H1 (cell line): Measurements from ENCODE around the gene OR4E2. TPM values are rescaled to one million over a fixed set of nuclear protein-coding genes. Genes with fewer than 3 reads are reported as not detected.

ENCODE experiments used
- CTCF ChIA-PET: fragments of 300-600 bp; sonication (Branson Sonifier 250); formaldehyde crosslinking; loops from one replicate; lab custom pipeline; 2021; ENCODE audit not compliant: partially characterized antibody; lab: Charles Lee
- POLR2A ChIA-PET: fragments of 300-600 bp; sonication (Branson Sonifier 250); formaldehyde crosslinking; loops from one replicate; lab custom pipeline; 2021; ENCODE audit warnings: inconsistent platforms; ENCODE audit not compliant: partially characterized antibody; lab: Charles Lee
- DNase-seq, 2 experiments: peaks; one replicate each; pipeline versions ENCODE4 v3.0.0 to v3.0.0-alpha.2; 2010 to 2022; ENCODE audit warnings: low spot score in 2 of 2, low read depth in 1 of 2, mixed read lengths in 1 of 2
- FAIRE-seq: peaks from 2 replicates; lab custom pipeline; 2011; peaks lifted over from hg19 to GRCh38; lab: Jason Lieb, UNC
- H2AFZ ChIP-seq: 2 replicates; pipeline ENCODE4 v1.8.1; 2012; ENCODE audit warnings: low read length, inconsistent platforms
- H2AK5ac ChIP-seq: 2 replicates; pipeline ENCODE4 v1.6.1; 2013; ENCODE audit warnings: low read depth, low read length
- H2BK120ac ChIP-seq: replicated peaks from 2 replicates; pipeline ENCODE3; 2013; ENCODE audit warnings: low read depth, low read length, inconsistent platforms
- H2BK12ac ChIP-seq: 2 replicates; pipeline ENCODE4 v1.6.1; 2013; ENCODE audit warnings: low read depth, low read length
- H2BK15ac ChIP-seq: 2 replicates; pipeline ENCODE4 v1.6.1; 2013; ENCODE audit warnings: low read length
- H2BK20ac ChIP-seq: 2 replicates; pipeline ENCODE4 v1.6.1; 2013; ENCODE audit warnings: low read length
- H2BK5ac ChIP-seq: 2 replicates; pipeline ENCODE4 v1.6.1; 2013; ENCODE audit warnings: low read depth, low read length
- H3K14ac ChIP-seq: 2 replicates; pipeline ENCODE4 v1.6.1; 2013; ENCODE audit warnings: inconsistent platforms; ENCODE audit not compliant: insufficient read length
- H3K18ac ChIP-seq: 2 replicates; pipeline ENCODE4 v1.6.1; 2013; ENCODE audit warnings: low read length; ENCODE audit errors: extremely low read depth
- H3K23ac ChIP-seq: 2 replicates; pipeline ENCODE4 v1.6.1; 2013; ENCODE audit warnings: inconsistent platforms; ENCODE audit not compliant: insufficient read length
- H3K23me2 ChIP-seq: 2 replicates; pipeline ENCODE4 v1.6.1; 2013; ENCODE audit warnings: low read depth, low read length
- H3K27ac ChIP-seq: 2 replicates; pipeline ENCODE4 v1.6.1; 2011; ENCODE audit warnings: low read depth, low read length, inconsistent platforms
- H3K27me3 ChIP-seq, 4 experiments: replicated peaks in 1 of 4; 1 replicate in 1 of 4; 2 replicates in 3 of 4; pipeline versions ENCODE4 v1.6.1 to v1.8.1; 2011 to 2013; ENCODE audit warnings: low read length in 3 of 4, mild to moderate bottlenecking in 3 of 4, inconsistent platforms in 2 of 4, mixed read lengths in 2 of 4, moderate library complexity in 1 of 4; ENCODE audit not compliant: control insufficient read depth in 3 of 4, insufficient read depth in 3 of 4; ENCODE audit errors: extremely low read depth in 1 of 4
- H3K36me3 ChIP-seq, 4 experiments: 2 replicates each; pipeline versions ENCODE4 v1.6.1 to v1.8.1; 2011 to 2013; ENCODE audit warnings: mild to moderate bottlenecking in 4 of 4, low read length in 3 of 4, moderate library complexity in 2 of 4, control low read depth in 1 of 4, inconsistent platforms in 1 of 4; ENCODE audit not compliant: insufficient read depth in 4 of 4, control insufficient read depth in 2 of 4
- H3K4ac ChIP-seq: replicated peaks from 2 replicates; pipeline ENCODE3; 2013; ENCODE audit warnings: low read length, low read depth, mixed read lengths, inconsistent platforms; ENCODE audit not compliant: insufficient read length
- H3K4me1 ChIP-seq, 4 experiments: replicated peaks in 1 of 4; 1 replicate in 1 of 4; 2 replicates in 3 of 4; pipeline versions ENCODE4 v1.6.1 to v1.8.1; 2011 to 2013; ENCODE audit warnings: low read length in 3 of 4, inconsistent platforms in 2 of 4, mixed read lengths in 1 of 4; ENCODE audit not compliant: insufficient read depth in 4 of 4, control insufficient read depth in 3 of 4
- H3K4me2 ChIP-seq, 2 experiments: 2 replicates each; pipeline versions ENCODE4 v1.6.1 to v1.8.1; 2011 to 2013; ENCODE audit warnings: low read depth in 2 of 2, low read length in 2 of 2, control low read depth in 1 of 2, inconsistent platforms in 1 of 2, mild to moderate bottlenecking in 1 of 2; ENCODE audit not compliant: insufficient read depth in 1 of 2
- H3K4me3 ChIP-seq, 4 experiments: fragments of 200-600, 300-600 bp in 1 of 4; sonication (generic), shearing (Covaris generic), sonication (Bioruptor Twin) in 1 of 4; 2 replicates each; pipeline versions ENCODE4 v1.5.1 to v1.8.1; 2011 to 2016; ENCODE audit warnings: low read length in 4 of 4, low read depth in 3 of 4, control low read depth in 2 of 4, inconsistent platforms in 2 of 4, mild to moderate bottlenecking in 2 of 4, mixed read lengths in 1 of 4, moderate library complexity in 1 of 4; ENCODE audit not compliant: insufficient read depth in 2 of 4; ENCODE audit errors: extremely low read depth in 1 of 4
- H3K56ac ChIP-seq: replicated peaks from 2 replicates; pipeline ENCODE3; 2013; ENCODE audit warnings: low read depth, mild to moderate bottlenecking, mixed read lengths, low read length, inconsistent platforms; ENCODE audit not compliant: insufficient read length
- H3K79me1 ChIP-seq: 2 replicates; pipeline ENCODE4 v1.6.1; 2013; ENCODE audit warnings: low read depth, low read length, control low read depth
- H3K79me2 ChIP-seq, 2 experiments: 2 replicates each; pipeline versions ENCODE4 v1.6.1 to v1.8.1; 2012 to 2013; ENCODE audit warnings: low read length in 2 of 2, mild to moderate bottlenecking in 2 of 2, inconsistent platforms in 1 of 2; ENCODE audit not compliant: insufficient read depth in 2 of 2, control insufficient read depth in 1 of 2
- H3K9ac ChIP-seq, 4 experiments: replicated peaks in 1 of 4; 1 replicate in 1 of 4; 2 replicates in 3 of 4; pipeline versions ENCODE4 v1.6.1 to v1.8.1; 2011 to 2013; ENCODE audit warnings: low read depth in 3 of 4, low read length in 3 of 4, control low read depth in 2 of 4, mild to moderate bottlenecking in 2 of 4, moderate library complexity in 2 of 4, inconsistent platforms in 1 of 4; ENCODE audit errors: extremely low read depth in 1 of 4
- H3K9me3 ChIP-seq, 2 experiments: 2 replicates each; pipeline versions ENCODE4 v1.6.1 to v1.8.1; 2012 to 2013; ENCODE audit warnings: mild to moderate bottlenecking in 2 of 2, moderate library complexity in 2 of 2, control low read depth in 1 of 2, inconsistent platforms in 1 of 2, low read depth in 1 of 2, low read length in 1 of 2, mixed read lengths in 1 of 2; ENCODE audit not compliant: insufficient read depth in 2 of 2
- H4K20me1 ChIP-seq, 2 experiments: replicated peaks in 1 of 2; 2 replicates each; pipeline versions ENCODE3 to v1.8.1; 2011 to 2013; ENCODE audit warnings: inconsistent platforms in 2 of 2, low read length in 2 of 2, mild to moderate bottlenecking in 1 of 2; ENCODE audit not compliant: insufficient read depth in 2 of 2, control insufficient read depth in 1 of 2
- H4K5ac ChIP-seq: 2 replicates; pipeline ENCODE4 v1.6.1; 2013; ENCODE audit warnings: low read length, low read depth, mixed read lengths, inconsistent platforms; ENCODE audit not compliant: insufficient read length
- H4K8ac ChIP-seq: 2 replicates; pipeline ENCODE4 v1.8.0; 2013; ENCODE audit warnings: mild to moderate bottlenecking, moderate library complexity, low read length, inconsistent platforms; ENCODE audit not compliant: insufficient read depth; ENCODE audit errors: extremely low read depth
- H4K91ac ChIP-seq: replicated peaks from 2 replicates; pipeline ENCODE3; 2013; ENCODE audit warnings: low read length, mixed read lengths, inconsistent platforms; ENCODE audit not compliant: insufficient read length
- KDM5A ChIP-seq: fragments of 200-600 bp; IDR thresholded peaks from 2 replicates; pipeline ENCODE4 v1.7.1; 2012; ENCODE audit warnings: mild to moderate bottlenecking, low read length, inconsistent platforms, mixed read lengths
- WGBS, 2 experiments: shearing (Covaris generic) in 1 of 2; methylation state at CpG; one replicate each; pipeline versions ENCODE4 v1.1.6 to v1.1.7; 2013 to 2015; ENCODE audit warnings: low lambda C conversion rate in 2 of 2, mixed read lengths in 2 of 2, inconsistent platforms in 1 of 2, low coverage in 1 of 2, missing lambda C conversion rate in 1 of 2; ENCODE audit not compliant: insufficient replicate concordance in 2 of 2, insufficient coverage in 1 of 2, insufficient read length in 1 of 2; ENCODE audit errors: extremely low coverage in 1 of 2, missing lambda C conversion rate in 1 of 2; 5-methylcytosine and 5-hydroxymethylcytosine counted together
- polyA plus RNA-seq, 7 experiments: library from polyadenylated mRNA; depleted of rRNA in 3 of 7; stranded (reverse) in 5 of 7; unstranded in 2 of 7; fragments of >200 nt in 5 of 7; fragments of 200-250 nt in 2 of 7; gene quantifications; 1 replicate in 5 of 7; 2 replicates in 1 of 7; 4 replicates in 1 of 7; pipeline versions ENCODE4 v1.2.1 to v1.2.3, GENCODE V29; 2011 to 2013; ENCODE audit warnings: missing spikeins in 2 of 7, mixed read lengths in 2 of 7
- total RNA-seq: library from RNA; stranded (reverse); fragmentation: NEBNext Ultra II Directional; extraction: Animal tissue kit (Norgen Biotek cat#: 25700); gene quantifications from 2 replicates; pipeline ENCODE4 v1.2.1, GENCODE V29; 2021

Gene OR4E2
- total and polyA plus RNA-seq, 2 of the 8 experiments (the other 6 are each of a cell fraction or from before 2014, with no cell fraction given), result not detected

GRCh38 chr14:21626491-21627230 lies 27.0 kb upstream of the OR4E2 start:
- no peak for FAIRE-seq
- Histone ChIP-seq H3K56ac (no peak overlapping the region), H2BK5ac (no peak overlapping the region), H3K79me2 (no peaks in the 10 kb centered on the region), H3K27ac (no peak overlapping the region), H3K4me2 (no peak overlapping the region), H3K79me1 (no peaks in the 10 kb centered on the region), H3K4ac (no peak overlapping the region), H2BK12ac (no peak overlapping the region), H3K9me3 (no peaks in the 10 kb centered on the region), H2BK15ac (no peak overlapping the region), H2BK20ac (no peak overlapping the region), H2AFZ (no peak overlapping the region), H3K14ac (no peak overlapping the region), H3K36me3 (no peaks in the 10 kb centered on the region), H2AK5ac (no peak overlapping the region), H4K91ac (no peak overlapping the region), H3K23me2 (no peaks in the 10 kb centered on the region), H3K9ac (no peak overlapping the region), H4K5ac (no peak overlapping the region), H4K8ac (no peak overlapping the region), H3K4me1 (no peaks in the 10 kb centered on the region), H3K23ac (no peak overlapping the region), H4K20me1 (no peaks in the 10 kb centered on the region), H3K18ac (no peak overlapping the region), H3K4me3 (no peak overlapping the region), H3K27me3 (no peaks in the 10 kb centered on the region), H2BK120ac (no peak overlapping the region)
- no peak for TF ChIP-seq KDM5A
- 90% methylated on average over 2 of the region's 3 CpGs; no CpG with 5 or more reads in 1 of the 2 experiments for WGBS, 2 experiments
- DNase-seq, result no peak
- POLR2A ChIA-PET, result no interaction called here
- CTCF ChIA-PET, result interaction anchor here (0.6 to 1.2 kb wide), 2 partner anchors 9 to 197 kb away, joined by 3 to 4 read pairs; no protein-coding TSS in a partner anchor
